NCI-H510A treated with DMSO at 0.1 percent for 48 hours (cell line): ENCODE measurements around the gene DTL.
"Not testable (repeated sequence)": the region's sequence is repeated elsewhere in the genome, so short reads cannot be mapped to it uniquely, and the experiment has no call there.

Source experiments
- DNase-seq: peaks from one replicate; lab custom pipeline; 2025; lab: John Stamatoyannopoulos, UW

Gene DTL, protein sequence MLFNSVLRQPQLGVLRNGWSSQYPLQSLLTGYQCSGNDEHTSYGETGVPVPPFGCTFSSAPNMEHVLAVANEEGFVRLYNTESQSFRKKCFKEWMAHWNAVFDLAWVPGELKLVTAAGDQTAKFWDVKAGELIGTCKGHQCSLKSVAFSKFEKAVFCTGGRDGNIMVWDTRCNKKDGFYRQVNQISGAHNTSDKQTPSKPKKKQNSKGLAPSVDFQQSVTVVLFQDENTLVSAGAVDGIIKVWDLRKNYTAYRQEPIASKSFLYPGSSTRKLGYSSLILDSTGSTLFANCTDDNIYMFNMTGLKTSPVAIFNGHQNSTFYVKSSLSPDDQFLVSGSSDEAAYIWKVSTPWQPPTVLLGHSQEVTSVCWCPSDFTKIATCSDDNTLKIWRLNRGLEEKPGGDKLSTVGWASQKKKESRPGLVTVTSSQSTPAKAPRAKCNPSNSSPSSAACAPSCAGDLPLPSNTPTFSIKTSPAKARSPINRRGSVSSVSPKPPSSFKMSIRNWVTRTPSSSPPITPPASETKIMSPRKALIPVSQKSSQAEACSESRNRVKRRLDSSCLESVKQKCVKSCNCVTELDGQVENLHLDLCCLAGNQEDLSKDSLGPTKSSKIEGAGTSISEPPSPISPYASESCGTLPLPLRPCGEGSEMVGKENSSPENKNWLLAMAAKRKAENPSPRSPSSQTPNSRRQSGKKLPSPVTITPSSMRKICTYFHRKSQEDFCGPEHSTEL

DNA sequence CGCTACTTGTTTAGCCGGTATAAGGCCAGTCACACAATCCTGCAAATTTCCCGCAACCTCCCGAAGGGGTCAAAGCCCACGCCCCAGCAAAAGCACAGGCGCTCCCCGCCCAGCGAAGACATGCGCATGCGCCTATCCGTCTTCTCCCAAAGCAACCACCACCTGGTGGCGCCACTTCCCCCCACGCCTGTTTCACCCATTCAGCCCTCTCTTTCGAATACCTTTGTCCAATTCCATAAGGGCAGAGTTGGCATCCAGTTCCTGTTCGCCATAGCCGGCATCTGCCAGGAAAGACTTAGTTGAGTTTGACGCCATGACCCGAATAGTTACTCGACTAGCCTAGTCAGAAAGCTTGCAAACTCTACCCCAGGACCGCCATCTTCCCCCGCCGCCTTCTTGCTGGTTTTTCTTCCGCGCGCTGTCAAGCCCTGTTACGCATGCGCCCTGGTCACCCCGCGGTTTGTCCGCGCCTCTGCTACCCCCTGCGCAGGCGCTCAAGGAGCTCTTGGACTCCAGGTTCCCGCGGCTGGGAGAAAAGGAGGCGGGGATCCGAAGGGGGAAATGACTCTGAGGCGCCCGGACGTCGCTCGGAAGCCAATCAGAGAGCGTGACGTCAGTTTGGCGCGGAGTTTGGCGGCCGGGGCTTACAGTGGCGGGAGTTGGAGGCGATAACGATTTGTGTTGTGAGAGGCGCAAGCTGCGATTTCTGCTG lies at the start of gene DTL, which contains the start of gene INTS7:
Gene DTL, plus strand, starts transcription at position 626 of the 712 bp plus-strand sequence. CDS start 143 bp downstream, outside the sequence.
Gene INTS7, minus strand, starts transcription at position 435 of the 712 bp plus-strand sequence. Its CDS starts 120 bp downstream, at position 315.
- DNase-seq = peak; percentile 99

DNA sequence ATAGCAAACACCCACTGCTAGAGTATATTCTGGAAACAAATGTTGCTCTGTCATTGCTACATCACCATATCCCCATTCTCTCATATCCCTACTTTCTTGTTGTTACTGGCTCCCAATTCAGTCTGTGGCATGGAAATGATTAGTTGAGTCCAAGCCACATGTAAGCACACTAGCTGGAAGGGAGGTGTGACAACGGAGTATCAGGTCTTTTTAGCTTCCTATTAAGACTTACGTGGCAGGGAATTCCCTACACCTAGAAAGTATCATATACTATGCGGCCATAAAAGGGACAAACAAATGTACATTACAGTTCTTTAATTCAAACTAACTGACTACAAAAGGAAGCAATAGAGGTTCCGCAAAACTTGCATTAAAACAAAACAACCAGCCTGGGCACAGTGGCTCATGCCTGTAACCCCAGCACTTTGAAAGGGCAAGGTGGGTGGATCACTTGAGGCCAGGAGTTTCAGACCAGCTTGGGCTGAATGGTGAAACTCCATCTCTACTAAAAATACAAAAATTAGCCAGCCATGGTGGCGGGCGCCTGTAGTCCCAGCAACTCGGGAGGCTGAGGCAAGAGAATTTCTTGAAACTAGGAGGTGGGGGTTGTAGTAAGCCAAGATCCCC lies 48.8 kb upstream of the DTL start:
- DNase-seq = no peak

DNA sequence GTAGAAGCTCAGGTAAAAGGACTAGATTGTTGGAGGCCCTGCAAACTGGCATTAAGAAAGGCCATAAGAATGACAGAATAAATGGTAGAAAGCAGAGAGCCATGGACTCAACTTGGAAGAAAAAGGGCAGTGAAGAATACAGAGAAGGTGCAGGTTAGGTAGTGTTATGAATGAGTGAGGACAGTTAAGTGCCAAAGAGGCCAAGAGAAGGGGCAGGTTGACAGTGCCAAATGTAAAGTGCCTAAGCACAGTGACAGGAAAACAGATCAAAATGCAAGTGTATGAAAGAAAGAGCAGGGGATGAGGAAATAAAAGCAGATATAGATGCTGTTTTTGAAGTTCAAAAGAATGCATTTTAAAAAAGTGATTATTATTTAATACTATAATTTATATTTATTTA lies 43.9 kb upstream of the DTL start:
- no peak for DNase-seq

DNA sequence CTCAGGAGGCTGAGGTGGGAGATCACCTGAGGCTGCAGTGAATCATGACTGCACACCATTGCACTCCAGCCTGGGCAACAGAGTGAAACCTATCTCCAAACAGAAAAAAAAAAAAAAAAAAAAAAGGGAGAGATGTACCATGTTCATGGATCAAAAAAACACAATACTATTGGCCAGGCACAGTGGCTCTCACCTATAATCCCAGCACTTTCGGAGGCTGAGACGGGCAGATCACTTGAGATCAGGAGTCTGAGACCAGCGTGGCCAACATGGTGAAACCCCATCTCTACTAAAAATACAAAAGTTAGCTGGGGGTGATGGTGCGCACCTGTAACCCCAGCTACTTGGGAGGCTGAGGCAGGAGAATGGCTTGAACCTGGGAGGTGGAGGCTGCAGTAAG lies 38.1 kb upstream of the DTL start:
- not testable (repeated sequence) for DNase-seq

DNA sequence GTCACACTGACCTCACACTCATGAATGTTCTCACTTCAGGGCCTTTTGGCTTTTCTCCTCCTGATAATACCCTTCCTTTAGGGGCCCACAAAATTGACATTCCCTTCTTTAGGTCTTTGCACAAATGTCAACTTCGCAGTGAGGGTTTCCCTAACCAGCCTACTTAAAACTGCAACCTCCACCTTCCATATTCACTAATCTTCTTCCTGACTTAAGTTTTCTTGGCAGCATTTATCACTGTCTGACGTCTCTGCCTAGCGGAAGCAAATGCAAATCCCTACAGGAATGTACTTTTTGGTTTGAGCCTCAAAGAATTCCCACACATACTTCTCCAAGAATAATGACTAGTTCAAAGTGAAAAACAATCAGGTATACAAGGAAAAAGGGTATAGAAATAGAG lies 33.0 kb upstream of the DTL start:
- no peak for DNase-seq

DNA sequence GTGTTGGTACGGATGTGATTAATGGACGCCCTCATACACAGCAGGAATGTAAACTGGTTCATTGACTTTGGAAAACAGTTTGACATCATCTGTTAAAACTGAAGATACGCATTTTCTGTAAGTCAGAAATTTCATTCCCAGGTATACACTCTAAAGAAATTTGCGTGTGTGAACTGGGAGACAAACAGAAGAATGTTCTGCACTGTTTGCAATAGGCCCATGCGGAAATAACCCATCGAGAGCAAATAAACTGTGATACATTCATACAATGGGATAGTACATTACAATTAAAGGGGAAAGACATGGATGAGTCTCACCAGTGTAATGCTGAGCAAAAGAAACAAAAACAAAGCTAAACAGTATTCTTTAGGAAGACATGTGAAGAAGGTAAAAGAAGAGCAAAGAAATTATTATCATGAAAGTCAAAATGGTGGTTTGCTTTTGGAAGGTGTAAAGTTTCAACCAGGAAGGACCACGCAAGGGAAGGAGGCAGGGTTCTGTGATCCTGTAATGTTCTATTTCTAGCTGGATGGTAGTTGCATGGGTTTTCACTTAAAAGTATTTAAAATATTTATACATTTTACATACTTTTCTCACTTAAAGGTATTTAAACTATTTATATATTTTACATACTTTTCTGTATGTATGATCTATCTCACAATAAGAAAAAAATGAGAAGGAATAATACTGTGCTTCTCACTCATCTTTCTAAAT lies 30.5 kb upstream of the DTL start:
- no peak for DNase-seq

DNA sequence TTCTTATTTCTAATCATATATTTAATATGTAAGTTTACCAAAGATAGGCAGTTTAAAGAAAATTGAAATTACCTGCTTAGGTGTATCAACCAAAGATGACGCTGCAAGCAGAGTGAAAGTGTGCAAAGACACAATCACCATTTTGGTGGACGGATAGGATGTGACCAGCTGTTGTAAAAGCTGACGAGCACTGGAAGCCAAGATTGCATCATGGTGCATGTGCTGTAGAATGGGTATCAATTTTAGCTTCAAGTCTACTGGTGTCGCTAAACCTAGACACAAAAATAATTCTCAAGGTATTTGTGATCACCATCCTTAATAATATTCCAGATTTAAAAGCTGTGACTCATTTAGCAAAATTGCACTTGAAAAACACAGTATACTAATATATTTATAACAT lies 28.4 kb upstream of the DTL start:
- no peak for DNase-seq

DNA sequence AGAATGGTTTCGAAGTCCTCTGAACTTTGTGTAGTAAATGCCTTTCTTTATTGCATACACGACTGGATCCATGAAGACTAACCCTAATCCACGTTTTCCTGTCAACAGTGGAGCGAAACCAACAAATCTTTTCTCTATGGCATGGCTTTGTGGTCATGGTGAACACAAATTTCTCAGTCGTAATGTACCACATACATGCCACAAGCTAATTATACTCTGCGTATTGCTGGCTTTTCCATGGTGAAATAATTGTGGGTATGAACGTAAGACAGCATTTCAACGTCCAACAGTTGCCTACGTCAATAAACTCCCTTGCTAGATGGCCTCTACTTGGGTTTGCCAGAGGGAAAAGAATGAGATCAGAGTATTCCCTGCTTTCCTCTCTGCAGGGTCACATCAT lies 27.7 kb upstream of the DTL start:
- DNase-seq = no peak

DNA sequence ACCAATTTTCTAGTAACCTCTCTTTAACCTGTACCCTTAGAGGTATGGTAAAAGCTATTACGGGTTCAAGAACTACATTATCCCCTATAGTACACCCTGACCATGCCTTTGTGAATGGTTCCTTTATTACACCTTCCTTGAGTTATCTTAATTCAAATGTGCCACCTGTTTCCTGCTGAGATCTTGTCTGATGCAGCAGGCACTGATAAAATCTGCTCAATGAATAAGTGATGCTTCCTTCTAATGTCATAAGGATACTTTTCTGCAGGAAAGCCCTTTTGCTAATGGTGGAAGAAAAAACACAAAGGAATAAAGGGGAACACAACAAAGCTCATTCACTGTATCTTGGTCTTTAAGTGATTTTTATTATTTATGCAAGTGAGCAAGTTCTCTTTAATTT lies 26.0 kb upstream of the DTL start:
- DNase-seq = no peak

DNA sequence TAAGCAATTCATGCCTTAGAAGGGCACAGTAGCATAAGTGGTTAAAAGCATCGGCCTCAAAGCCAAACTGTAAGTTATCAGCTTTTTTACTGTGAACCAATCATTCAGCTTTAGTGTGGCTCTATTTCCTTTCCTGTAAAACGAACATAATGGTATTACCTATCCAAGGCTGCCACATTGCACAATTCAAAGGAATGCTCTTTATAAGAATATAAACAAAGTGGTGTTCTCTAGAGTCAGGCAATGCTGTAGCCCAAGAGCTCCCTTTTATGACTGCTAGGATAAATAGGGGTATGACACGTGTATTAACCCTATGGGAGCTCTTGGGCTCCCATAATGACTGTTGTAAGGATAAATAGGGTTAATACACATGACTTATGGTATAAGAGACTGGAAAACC lies 25.5 kb upstream of the DTL start:
- DNase-seq = no peak

DNA sequence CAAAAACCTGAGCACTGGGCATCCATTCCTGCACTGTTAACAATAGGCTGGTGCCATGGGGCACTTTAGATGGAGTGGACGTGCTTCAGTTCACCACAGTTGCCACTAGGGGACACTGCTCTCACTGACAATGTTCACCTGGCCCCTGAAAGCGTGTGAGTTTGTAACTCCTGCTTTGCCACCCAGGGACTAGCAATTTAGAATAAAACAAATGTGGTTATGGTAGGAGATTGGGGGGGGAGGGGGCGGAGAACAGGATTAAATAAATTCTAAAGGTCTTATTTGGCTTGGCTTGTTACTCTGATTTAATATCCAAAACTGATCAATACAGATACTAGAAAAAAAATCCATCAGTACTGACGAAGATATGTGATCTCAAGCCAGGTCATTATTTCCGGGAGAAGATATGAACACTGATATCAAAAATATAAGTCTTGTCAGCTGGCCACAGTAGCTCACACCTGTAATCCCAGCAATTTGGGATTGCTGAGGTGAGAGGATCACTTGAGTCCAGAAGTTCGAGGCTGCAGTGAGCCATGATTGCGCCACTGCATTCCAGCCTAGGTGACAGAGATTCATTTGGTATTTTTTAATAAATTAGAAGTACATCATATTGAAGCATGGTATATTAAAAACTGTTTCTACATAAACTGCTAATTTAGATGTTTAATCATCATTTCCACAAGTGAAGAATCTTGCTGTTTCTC lies 23.4 kb upstream of the DTL start:
- peak; percentile 83 for DNase-seq

DNA sequence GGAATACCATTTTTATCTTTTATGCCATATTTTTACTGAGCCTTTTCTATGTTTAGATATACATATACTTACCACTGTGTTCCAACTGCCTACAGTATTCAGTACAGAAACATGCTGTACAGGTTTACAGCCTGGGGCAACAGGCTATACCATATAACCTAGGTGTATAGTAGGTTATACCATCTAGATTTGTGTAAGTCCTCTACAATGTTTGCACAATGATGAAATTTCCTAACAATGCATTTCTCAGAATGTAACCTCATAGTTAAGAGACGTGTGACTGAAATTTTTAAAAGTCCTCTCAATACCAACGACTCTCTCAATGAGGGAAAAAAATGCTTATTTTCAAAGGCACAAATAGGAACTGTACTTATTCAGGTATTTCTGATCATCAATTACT lies 21.9 kb upstream of the DTL start:
- no peak for DNase-seq

DNA sequence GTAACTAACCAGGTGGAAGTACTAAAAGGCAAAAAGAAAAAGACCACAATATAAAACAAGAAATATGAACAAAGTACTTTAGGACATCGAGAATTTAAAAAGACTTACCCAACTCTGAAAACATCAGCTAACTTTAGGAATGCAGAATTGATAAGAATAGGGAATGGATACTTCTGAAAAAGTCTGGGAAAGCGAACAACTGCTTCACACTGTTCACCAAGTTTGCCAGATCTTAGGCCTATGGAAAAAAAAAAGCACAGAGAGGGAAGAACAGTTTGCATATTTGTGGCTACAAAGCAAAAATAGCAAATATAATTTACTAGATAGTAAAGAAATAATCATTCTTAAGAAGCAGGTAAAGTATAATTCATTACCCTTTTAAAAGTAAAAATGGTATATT lies 14.6 kb upstream of the DTL start:
- no peak for DNase-seq

DNA sequence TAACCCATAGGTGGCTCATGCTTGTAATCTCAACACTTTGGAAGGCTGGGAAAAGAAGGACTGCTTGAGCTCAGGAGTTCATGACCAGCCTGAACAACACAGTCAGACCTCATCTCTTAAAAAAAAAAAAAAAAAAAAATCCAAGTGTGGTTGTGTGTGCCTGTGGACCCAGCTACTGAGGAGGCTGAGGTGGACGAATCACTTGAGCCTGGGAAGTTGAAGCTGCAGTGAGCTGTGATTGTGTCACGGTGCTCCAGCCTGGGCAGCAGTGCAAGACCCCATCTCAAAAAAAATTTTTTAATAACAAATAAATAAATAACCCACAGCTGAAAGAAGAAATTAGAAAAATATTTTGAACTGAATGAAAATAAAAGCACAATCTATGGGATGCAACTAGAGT lies 14.0 kb upstream of the DTL start:
- DNase-seq = no peak

DNA sequence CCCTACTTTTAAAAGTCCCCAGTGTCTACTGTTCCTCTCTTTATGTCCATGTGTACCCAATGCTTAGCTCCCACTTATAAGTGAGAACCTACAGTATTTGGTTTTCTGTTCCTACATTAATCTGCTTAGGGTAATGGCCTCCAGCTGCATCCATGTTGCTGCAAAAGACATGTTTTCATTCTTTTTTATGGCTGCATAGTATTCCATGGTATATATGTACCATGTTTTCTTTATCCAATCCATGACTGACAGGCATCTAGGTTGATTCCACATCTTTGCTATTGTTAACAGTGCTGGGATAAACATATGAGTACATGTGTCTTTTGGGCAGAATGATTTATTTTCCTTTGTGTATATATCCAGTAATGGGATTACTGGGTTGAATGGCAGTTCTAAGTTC lies 12.6 kb upstream of the DTL start:
- not testable (repeated sequence) for DNase-seq

DNA sequence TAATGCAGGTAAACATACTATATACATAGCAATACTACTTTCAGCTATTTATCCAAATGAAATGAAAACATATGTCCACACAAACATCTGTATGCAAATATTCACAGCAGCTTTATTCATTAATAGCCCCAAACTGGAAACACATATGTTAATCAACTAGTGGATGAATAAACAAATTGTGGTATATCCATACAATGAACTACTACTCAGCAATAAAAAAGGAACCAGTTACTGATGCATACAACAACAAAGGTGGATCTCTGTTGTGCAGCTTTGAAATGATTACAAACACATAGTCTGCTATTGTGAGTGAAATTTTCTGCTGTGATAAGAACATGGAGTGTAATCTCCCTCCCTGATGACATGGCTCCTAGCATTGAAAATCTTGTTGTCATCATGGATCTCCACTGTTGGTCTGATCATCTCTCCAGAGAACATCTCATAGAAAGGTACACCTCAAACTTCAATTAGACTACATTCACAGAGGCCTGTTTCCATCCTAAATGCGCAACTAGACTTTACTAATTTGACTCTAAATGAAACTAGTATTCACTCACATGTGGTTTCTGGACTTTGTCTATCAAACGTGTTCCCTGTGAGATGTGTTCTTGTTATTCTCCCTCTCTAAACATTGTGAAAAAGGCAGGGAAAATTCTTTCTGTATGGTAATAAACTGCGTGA lies 10.9 kb upstream of the DTL start:
- DNase-seq = no peak

DNA sequence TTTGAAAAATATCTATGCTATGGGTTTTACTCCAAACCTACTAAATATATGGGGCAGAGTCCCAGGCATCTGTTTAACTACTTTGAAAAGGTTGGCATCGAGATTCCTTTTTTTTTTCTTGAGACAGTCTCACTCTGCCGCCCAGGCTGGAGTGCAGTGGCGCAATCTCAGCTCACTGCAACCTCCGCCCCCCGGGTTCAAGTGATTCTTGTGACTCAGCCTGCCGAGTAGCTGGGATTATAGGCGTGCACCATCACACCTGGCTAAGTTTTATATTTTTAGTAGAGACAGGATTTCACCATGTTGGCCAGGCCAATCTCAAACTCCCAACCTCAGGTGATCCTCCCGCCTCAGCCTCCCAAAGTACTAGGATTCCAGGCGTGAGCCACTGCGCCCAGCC lies 7.8 kb upstream of the DTL start:
- DNase-seq = not testable (repeated sequence)

DNA sequence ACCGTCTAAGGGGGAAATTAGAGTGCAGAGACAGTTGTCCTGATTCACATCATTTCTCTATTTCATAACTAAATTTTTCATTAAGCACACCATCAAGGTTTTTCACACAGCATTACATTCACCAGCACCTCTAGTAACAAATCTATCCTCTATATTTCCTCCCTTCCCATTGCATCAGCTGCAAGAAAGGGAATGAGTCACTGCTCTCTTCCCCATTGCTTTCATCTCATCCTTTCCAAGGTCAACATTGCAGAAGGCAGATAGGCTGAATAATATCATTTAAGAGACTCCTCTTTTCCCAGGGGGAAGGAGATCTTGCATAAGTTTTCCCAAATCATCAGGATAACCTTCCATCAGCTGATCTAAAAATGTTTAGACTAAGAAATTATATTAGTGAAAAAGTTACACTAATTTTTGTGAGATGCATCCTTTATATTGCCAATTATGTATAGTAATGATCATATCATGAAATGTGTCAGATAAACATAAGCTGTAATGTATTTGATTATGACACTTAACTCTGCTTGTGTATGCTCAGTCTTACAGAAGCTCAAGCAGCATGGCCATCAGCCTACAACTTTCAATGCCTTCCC lies 4.5 kb upstream of the DTL start:
- DNase-seq = no peak

DNA sequence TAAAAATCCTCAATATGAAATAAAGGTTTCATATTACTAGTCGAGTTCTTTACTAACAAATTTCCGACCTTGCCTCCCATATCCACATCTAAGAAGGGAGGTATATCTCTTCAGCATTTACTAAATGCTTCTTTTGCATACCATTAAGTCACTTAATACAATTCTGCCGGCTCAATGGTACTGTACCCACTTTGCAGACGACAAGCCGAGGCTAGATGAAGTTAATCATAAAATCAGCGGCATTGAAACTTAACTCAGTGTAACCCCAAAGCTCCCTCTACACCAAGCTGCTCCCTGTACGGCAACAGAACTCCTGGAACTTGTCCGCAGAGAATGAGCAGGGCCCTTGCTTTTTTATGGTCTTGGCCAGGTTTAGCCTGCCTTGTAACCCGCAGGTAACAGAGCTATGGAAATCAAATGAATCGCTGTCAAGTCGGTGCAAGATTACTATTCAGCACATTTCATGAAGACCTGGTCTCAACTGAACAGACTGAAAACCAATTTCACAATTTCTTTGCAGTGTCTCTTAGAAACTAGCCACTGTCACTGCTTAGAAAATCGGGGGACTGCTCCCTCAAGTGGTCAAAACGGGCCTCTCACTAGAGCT lies 929 bp upstream of the DTL start:
- no peak for DNase-seq
